ENCODE data around the gene RAB9A. TPM values are rescaled to one million over a fixed set of nuclear protein-coding genes. Genes with fewer than 3 reads are reported as not detected.
"Not testable (repeated sequence)": the region's sequence is repeated elsewhere in the genome, so short reads cannot be mapped to it uniquely, and the experiment has no call there.

The RAB9A gene
- polyA plus RNA-seq, 1 of the 3 experiments (the other 2 are of a cell fraction): 15.3 TPM

GRCh38 chrX:13673016-13673415 is 15.9 kb upstream of the RAB9A start:
- no peaks in the 10 kb centered on the region for H4K20me1 ChIP-seq (ENCODE audit: insufficient read depth)
- no peak overlapping the region for H3K27ac ChIP-seq (ENCODE audit: low read depth in 2 of 2, low read length in 1 of 2)
- peaks cover 10% of the 10 kb centered on the region for H3F3A ChIP-seq (replicated peaks; ENCODE audit: insufficient read depth)
- TF ChIP-seq MXI1 (IDR thresholded peaks at IDR 0.05; ENCODE audit: low read depth, low read length): no peak
- no peak for TF ChIP-seq SMC3 (IDR thresholded peaks at IDR 0.05; ENCODE audit: low read depth, low read length)
- no peak for TF ChIP-seq EZH2phosphoT487 (IDR thresholded peaks at IDR 0.05; ENCODE audit: borderline replicate concordance, low read depth)
- TF ChIP-seq REST (IDR thresholded peaks at IDR 0.05; ENCODE audit: low read depth, low read length): no peak
- TF ChIP-seq GABPA (IDR thresholded peaks at IDR 0.05; ENCODE audit: low read depth): no peak
- TF ChIP-seq ZBTB33 (IDR thresholded peaks at IDR 0.05; ENCODE audit: borderline replicate concordance, low read depth): no peak
- no peak for TF ChIP-seq TAF1 (IDR thresholded peaks at IDR 0.05; ENCODE audit: borderline replicate concordance, low read depth, low read length)
- TF ChIP-seq MEF2A (IDR thresholded peaks at IDR 0.05; ENCODE audit: borderline replicate concordance, low read depth): no peak
- TF ChIP-seq TEAD4 (IDR thresholded peaks at IDR 0.05; ENCODE audit: borderline replicate concordance, insufficient read depth): no peak
- H2AFZ ChIP-seq (ENCODE audit: low read depth): no peak overlapping the region
- no peaks in the 10 kb centered on the region for H3K36me3 ChIP-seq (replicated peaks in 1 of 2; ENCODE audit: control insufficient read depth in 1 of 2, insufficient read depth in 2 of 2, low read length in 1 of 2)
- H3K9me3 ChIP-seq: no peaks in the 10 kb centered on the region
- CTCF ChIA-PET: no interaction called here
- POLR2A ChIA-PET: no interaction called here
- H3K79me2 ChIP-seq (ENCODE audit: insufficient read depth): no peaks in the 10 kb centered on the region
- no peak for DNase-seq
- no peak overlapping the region for H3K4me3 ChIP-seq (ENCODE audit: low read depth in 2 of 2, low read length in 1 of 2)
- H3K4me1 ChIP-seq (ENCODE audit: control insufficient read depth in 1 of 2, insufficient read depth in 2 of 2, low read depth in 1 of 2, low read length in 1 of 2): no peaks in the 10 kb centered on the region
- H3K9me2 ChIP-seq: no peaks in the 10 kb centered on the region
- H3K4me2 ChIP-seq: no peak overlapping the region
- no peak overlapping the region for H3K9ac ChIP-seq
- peaks cover 6% of the 10 kb centered on the region; the same call in 1 of the 2 replicates for H3K27me3 ChIP-seq (ENCODE audit: insufficient read depth)

- POLR2A ChIA-PET: no interaction called here
- Histone ChIP-seq H3K9me2 (no peaks in the 10 kb centered on the region), H3K27ac (ENCODE audit: low read depth in 2 of 2, low read length in 1 of 2) (no peak overlapping the region)
Observed at GRCh38 chrX:13676885-13677284, 12.0 kb upstream of the RAB9A start.

GRCh38 chrX:13679700-13680099 is 9.2 kb upstream of the RAB9A start:
- H3K9ac ChIP-seq: not testable (repeated sequence)
- WGBS (ENCODE audit: low lambda C conversion rate): 60% methylated on average over 4 of the region's 4 CpGs

More at GRCh38 chrX:13676885-13677284, 12.0 kb upstream of the RAB9A start:
- Histone ChIP-seq H3K4me1 (ENCODE audit: control insufficient read depth in 1 of 2, insufficient read depth in 2 of 2, low read depth in 1 of 2, low read length in 1 of 2) (no peaks in the 10 kb centered on the region), H3K4me3 (ENCODE audit: low read depth in 2 of 2, low read length in 1 of 2) (no peak overlapping the region), H3F3A (replicated peaks; ENCODE audit: insufficient read depth) (no peaks in the 10 kb centered on the region), H3K9me3 (no peaks in the 10 kb centered on the region), H3K9ac (no peak overlapping the region), H4K20me1 (ENCODE audit: insufficient read depth) (no peaks in the 10 kb centered on the region), H2AFZ (ENCODE audit: low read depth) (no peak overlapping the region), H3K36me3 (replicated peaks in 1 of 2; ENCODE audit: control insufficient read depth in 1 of 2, insufficient read depth in 2 of 2, low read length in 1 of 2) (no peaks in the 10 kb centered on the region), H3K4me2 (no peak overlapping the region), H3K27me3 (ENCODE audit: insufficient read depth) (peaks cover 6% of the 10 kb centered on the region; the same call in 1 of the 2 replicates), H3K79me2 (ENCODE audit: insufficient read depth) (no peaks in the 10 kb centered on the region)
- CTCF ChIA-PET: no interaction called here
- no peak for DNase-seq
- no peak for TF ChIP-seq JUND (IDR thresholded peaks at IDR 0.05)
- no peak for TF ChIP-seq RCOR1 (IDR thresholded peaks at IDR 0.05; ENCODE audit: low read length)
- no peak for TF ChIP-seq FOSL2 (IDR thresholded peaks at IDR 0.05; ENCODE audit: borderline replicate concordance, low read depth)
- TF ChIP-seq RAD21 (IDR thresholded peaks at IDR 0.05; ENCODE audit: low read length): no peak

More at GRCh38 chrX:13679700-13680099, 9.2 kb upstream of the RAB9A start:
- H3K27me3 ChIP-seq (ENCODE audit: insufficient read depth); H3K4me3 ChIP-seq (ENCODE audit: low read depth in 2 of 2, low read length in 1 of 2); H3K27ac ChIP-seq (ENCODE audit: low read depth in 2 of 2, low read length in 1 of 2); H3K9me3 ChIP-seq; H4K20me1 ChIP-seq (ENCODE audit: insufficient read depth); DNase-seq; H3K4me1 ChIP-seq (ENCODE audit: control insufficient read depth in 1 of 2, insufficient read depth in 2 of 2, low read depth in 1 of 2, low read length in 1 of 2); H3F3A ChIP-seq (replicated peaks; ENCODE audit: insufficient read depth); H3K9me2 ChIP-seq; POLR2A ChIA-PET; H3K4me2 ChIP-seq; H3K79me2 ChIP-seq (ENCODE audit: insufficient read depth); H2AFZ ChIP-seq (ENCODE audit: low read depth); CTCF ChIA-PET; H3K36me3 ChIP-seq (replicated peaks in 1 of 2; ENCODE audit: control insufficient read depth in 1 of 2, insufficient read depth in 2 of 2, low read length in 1 of 2): not testable (repeated sequence)

Measured in SK-N-SH (cell line).